ENCODE data around the gene RPL29. TPM values are rescaled to one million over a fixed set of nuclear protein-coding genes. Genes with fewer than 3 reads are reported as not detected.

The RPL29 gene
- total RNA-seq, 1 donor from 2014 or later: 872 TPM

DNA sequence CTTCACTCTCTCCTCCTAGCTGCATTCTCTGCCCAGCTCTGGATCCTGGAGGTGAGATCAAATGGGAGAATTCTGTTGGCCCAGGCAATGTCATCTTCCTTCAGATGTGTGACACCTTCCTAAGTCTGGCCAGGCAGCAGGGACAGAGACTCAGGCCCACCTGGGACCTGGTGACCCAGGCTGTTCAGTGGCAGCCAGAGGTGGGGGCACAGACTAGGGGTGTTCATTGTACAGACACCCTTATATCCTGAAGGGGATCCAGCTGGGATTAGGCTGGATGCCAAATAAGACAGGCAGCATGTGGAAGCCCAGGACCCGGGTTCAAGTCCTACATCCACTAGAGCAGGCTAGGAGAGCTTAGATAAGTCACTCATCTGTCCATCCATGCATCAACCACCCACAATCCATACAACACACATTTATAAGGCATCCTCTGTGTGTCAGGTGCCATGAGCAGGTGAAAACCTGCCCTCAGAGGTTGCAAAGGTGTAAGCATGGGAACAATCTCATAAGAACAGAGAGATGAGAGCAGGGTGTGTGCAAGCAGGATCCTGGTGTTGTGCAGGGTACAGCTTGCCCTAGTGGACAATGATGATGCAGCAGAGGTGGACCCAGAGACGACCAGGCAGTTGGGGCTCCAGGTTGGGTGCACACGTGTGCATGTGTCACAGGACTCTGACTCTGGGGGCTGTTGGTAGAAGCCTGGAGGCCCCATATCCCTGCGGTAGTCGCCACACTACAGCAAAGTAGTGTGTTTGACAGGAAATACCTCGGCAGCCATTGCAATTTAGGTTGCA is 18.3 kb upstream of the RPL29 start:
- Histone ChIP-seq H3K27me3 (ENCODE audit: insufficient read depth, low read length) (no peaks in the 10 kb centered on the region), H3K27ac (ENCODE audit: low read depth, low read length) (no peak overlapping the region), H3K4me2 (ENCODE audit: low read length) (no peak overlapping the region), H3K4me1 (ENCODE audit: insufficient read depth, low read length) (no peaks in the 10 kb centered on the region), H3K9ac (ENCODE audit: low read length) (no peak overlapping the region), H4K20me1 (ENCODE audit: insufficient read depth, low read length) (no peaks in the 10 kb centered on the region), H2AFZ (ENCODE audit: low read depth, low read length) (no peak overlapping the region), H3K79me2 (ENCODE audit: insufficient read depth, low read length) (no peaks in the 10 kb centered on the region), H3K9me3 (ENCODE audit: insufficient read depth, low read depth, low read length) (no peaks in the 10 kb centered on the region), H3K36me3 (ENCODE audit: insufficient read depth, low read length) (no peaks in the 10 kb centered on the region), H3K4me3 (ENCODE audit: insufficient read depth, low read depth, low read length) (no peak overlapping the region)
- Mint-ChIP-seq H3K9me3 (ENCODE audit: unreplicated experiment) (no peaks in the 10 kb centered on the region), H3K27ac (ENCODE audit: unreplicated experiment) (peak overlapping the region; percentile 26), H3K36me3 (ENCODE audit: low read depth, unreplicated experiment) (no peaks in the 10 kb centered on the region), H3K4me1 (ENCODE audit: low read depth, unreplicated experiment) (peaks cover 3% of the 10 kb centered on the region), H3K27me3 (ENCODE audit: low read depth, unreplicated experiment) (peaks cover 2% of the 10 kb centered on the region), H3K4me3 (ENCODE audit: unreplicated experiment) (no peak overlapping the region)
- FAIRE-seq: no peak
- TF ChIP-seq, protein P1, sequence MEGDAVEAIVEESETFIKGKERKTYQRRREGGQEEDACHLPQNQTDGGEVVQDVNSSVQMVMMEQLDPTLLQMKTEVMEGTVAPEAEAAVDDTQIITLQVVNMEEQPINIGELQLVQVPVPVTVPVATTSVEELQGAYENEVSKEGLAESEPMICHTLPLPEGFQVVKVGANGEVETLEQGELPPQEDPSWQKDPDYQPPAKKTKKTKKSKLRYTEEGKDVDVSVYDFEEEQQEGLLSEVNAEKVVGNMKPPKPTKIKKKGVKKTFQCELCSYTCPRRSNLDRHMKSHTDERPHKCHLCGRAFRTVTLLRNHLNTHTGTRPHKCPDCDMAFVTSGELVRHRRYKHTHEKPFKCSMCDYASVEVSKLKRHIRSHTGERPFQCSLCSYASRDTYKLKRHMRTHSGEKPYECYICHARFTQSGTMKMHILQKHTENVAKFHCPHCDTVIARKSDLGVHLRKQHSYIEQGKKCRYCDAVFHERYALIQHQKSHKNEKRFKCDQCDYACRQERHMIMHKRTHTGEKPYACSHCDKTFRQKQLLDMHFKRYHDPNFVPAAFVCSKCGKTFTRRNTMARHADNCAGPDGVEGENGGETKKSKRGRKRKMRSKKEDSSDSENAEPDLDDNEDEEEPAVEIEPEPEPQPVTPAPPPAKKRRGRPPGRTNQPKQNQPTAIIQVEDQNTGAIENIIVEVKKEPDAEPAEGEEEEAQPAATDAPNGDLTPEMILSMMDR (IDR thresholded peaks at IDR 0.05; ENCODE audit: insufficient read depth, low read depth, low read length): no peak
- TF ChIP-seq EZH2 (IDR thresholded peaks at IDR 0.05; ENCODE audit: insufficient read depth, low read length): no peak
- DNase-seq (ENCODE audit: low read depth): no peak

- Histone ChIP-seq H3K4me3 (ENCODE audit: insufficient read depth, low read depth, low read length) (no peak overlapping the region), H3K36me3 (ENCODE audit: insufficient read depth, low read length) (no peaks in the 10 kb centered on the region), H3K79me2 (ENCODE audit: insufficient read depth, low read length) (no peaks in the 10 kb centered on the region), H3K9me3 (ENCODE audit: insufficient read depth, low read depth, low read length) (no peaks in the 10 kb centered on the region), H3K27me3 (ENCODE audit: insufficient read depth, low read length) (no peaks in the 10 kb centered on the region), H3K4me2 (ENCODE audit: low read length) (no peak overlapping the region), H4K20me1 (ENCODE audit: insufficient read depth, low read length) (no peaks in the 10 kb centered on the region), H3K27ac (ENCODE audit: low read depth, low read length) (no peak overlapping the region), H3K4me1 (ENCODE audit: insufficient read depth, low read length) (no peaks in the 10 kb centered on the region), H2AFZ (ENCODE audit: low read depth, low read length) (no peak overlapping the region), H3K9ac (ENCODE audit: low read length) (no peak overlapping the region)
- Mint-ChIP-seq H3K9me3 (ENCODE audit: unreplicated experiment) (no peaks in the 10 kb centered on the region), H3K36me3 (ENCODE audit: low read depth, unreplicated experiment) (no peaks in the 10 kb centered on the region), H3K27me3 (ENCODE audit: low read depth, unreplicated experiment) (peaks cover 2% of the 10 kb centered on the region), H3K27ac (ENCODE audit: unreplicated experiment) (no peak overlapping the region), H3K4me1 (ENCODE audit: low read depth, unreplicated experiment) (peaks cover 3% of the 10 kb centered on the region), H3K4me3 (ENCODE audit: unreplicated experiment) (no peak overlapping the region)
- no peak for DNase-seq (ENCODE audit: low read depth)
- TF ChIP-seq EZH2 (IDR thresholded peaks at IDR 0.05; ENCODE audit: insufficient read depth, low read length): no peak
- TF ChIP-seq, protein P1 (IDR thresholded peaks at IDR 0.05; ENCODE audit: insufficient read depth, low read depth, low read length): no peak
- FAIRE-seq: no peak
Observed at GRCh38 chr3:52012699-52013098, 17.0 kb upstream of the RPL29 start.

GRCh38 chr3:52010431-52010830 is 14.7 kb upstream of the RPL29 start:
- TF ChIP-seq, protein P1 (IDR thresholded peaks at IDR 0.05; ENCODE audit: insufficient read depth, low read depth, low read length): no peak
- no peak for TF ChIP-seq EZH2 (IDR thresholded peaks at IDR 0.05; ENCODE audit: insufficient read depth, low read length)
- H3K27me3 ChIP-seq (ENCODE audit: insufficient read depth, low read length): no peaks in the 10 kb centered on the region
- H3K9me3 Mint-ChIP-seq (ENCODE audit: unreplicated experiment): no peaks in the 10 kb centered on the region
- H3K9me3 ChIP-seq (ENCODE audit: insufficient read depth, low read depth, low read length): no peaks in the 10 kb centered on the region
- no peak overlapping the region for H3K4me3 ChIP-seq (ENCODE audit: insufficient read depth, low read depth, low read length)
- no peaks in the 10 kb centered on the region for H4K20me1 ChIP-seq (ENCODE audit: insufficient read depth, low read length)
- no peak for FAIRE-seq
- H3K9ac ChIP-seq (ENCODE audit: low read length): no peak overlapping the region
- peaks cover 2% of the 10 kb centered on the region for H3K27me3 Mint-ChIP-seq (ENCODE audit: low read depth, unreplicated experiment)
- DNase-seq (ENCODE audit: low read depth): no peak
- H3K27ac ChIP-seq (ENCODE audit: low read depth, low read length): no peak overlapping the region
- no peaks in the 10 kb centered on the region for H3K36me3 Mint-ChIP-seq (ENCODE audit: low read depth, unreplicated experiment)
- no peak overlapping the region for H3K4me3 Mint-ChIP-seq (ENCODE audit: unreplicated experiment)
- H3K4me1 ChIP-seq (ENCODE audit: insufficient read depth, low read length): peaks cover 9% of the 10 kb centered on the region
- no peaks in the 10 kb centered on the region for H3K79me2 ChIP-seq (ENCODE audit: insufficient read depth, low read length)
- no peak overlapping the region for H2AFZ ChIP-seq (ENCODE audit: low read depth, low read length)
- no peaks in the 10 kb centered on the region for H3K36me3 ChIP-seq (ENCODE audit: insufficient read depth, low read length)
- H3K27ac Mint-ChIP-seq (ENCODE audit: unreplicated experiment): no peak overlapping the region
- H3K4me2 ChIP-seq (ENCODE audit: low read length): no peak overlapping the region
- H3K4me1 Mint-ChIP-seq (ENCODE audit: low read depth, unreplicated experiment): peaks cover 12% of the 10 kb centered on the region
